GM19239 (cell line): ENCODE results near the gene LYPD5.

ENCODE experiments used
- DNase-seq: peaks from one replicate; pipeline ENCODE4 v3.0.0; 2011; ENCODE audit warnings: low spot score; ENCODE audit not compliant: insufficient read length
- FAIRE-seq: peaks from 2 replicates; lab custom pipeline; 2011; peaks lifted over from hg19 to GRCh38; lab: Jason Lieb, UNC

LYPD5 gene

GRCh38 chr19:43760941-43761340 lies 41.3 kb downstream of the LYPD5 start:
- no peak for FAIRE-seq
- no peak for DNase-seq

GRCh38 chr19:43759515-43759914 lies 42.7 kb downstream of the LYPD5 start:
- no peak for DNase-seq
- FAIRE-seq = peak; percentile 81

GRCh38 chr19:43755256-43755801 lies 46.9 kb downstream of the LYPD5 start:
- DNase-seq = no peak
- FAIRE-seq = peak; percentile 94

GRCh38 chr19:43754503-43755255 lies 47.6 kb downstream of the LYPD5 start, which contains the start of gene SMG9:
Gene SMG9 (minus strand): TSS chr19:43754962. CDS start chr19:43750741, 4,221 bp downstream.
- peak; percentile 93 for FAIRE-seq
- peak; percentile 58 for DNase-seq

DNA sequence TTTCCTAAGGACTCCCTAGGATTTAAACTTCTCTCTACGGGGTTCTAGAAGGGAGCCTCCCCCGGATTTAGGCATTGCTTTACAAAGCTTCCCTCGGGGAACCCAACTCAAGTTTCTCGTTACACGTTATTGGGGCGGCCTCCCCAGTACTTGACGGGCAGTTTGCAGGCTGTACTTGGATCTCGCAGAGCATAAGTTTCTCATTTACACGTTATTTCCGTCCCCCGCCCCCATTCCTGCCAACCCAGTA lies 48.1 kb downstream of the LYPD5 start:
- DNase-seq = no peak
- FAIRE-seq = no peak

DNA sequence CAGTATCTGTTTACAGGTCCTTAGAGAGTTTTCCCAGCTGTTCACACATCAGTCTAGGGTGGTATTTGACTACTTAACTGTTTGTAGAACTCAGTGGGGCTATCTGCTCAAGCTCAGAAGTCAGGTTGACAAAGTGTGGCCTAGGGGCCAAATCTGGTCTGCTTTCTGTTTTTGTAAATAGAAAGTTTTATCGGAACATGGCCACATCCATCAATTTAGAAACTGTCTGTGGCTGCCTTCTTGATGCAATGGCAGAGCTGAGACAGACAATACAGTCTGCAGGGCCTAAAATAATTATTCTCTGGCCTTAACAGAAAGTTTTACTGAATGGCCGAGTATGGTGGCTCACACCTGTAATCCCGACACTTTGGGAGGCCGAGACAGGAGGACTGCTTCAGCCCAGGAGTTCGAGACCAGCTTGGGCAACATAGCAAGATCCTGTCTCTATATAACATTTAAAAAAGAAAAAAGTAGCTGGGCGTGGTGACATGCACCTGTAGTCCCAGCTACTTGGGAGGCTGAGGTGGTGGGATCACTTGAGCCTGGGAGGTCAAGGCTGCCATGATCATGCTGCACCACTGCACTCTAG lies 49.9 kb downstream of the LYPD5 start:
- FAIRE-seq (peak; percentile 49), DNase-seq (no peak)

DNA sequence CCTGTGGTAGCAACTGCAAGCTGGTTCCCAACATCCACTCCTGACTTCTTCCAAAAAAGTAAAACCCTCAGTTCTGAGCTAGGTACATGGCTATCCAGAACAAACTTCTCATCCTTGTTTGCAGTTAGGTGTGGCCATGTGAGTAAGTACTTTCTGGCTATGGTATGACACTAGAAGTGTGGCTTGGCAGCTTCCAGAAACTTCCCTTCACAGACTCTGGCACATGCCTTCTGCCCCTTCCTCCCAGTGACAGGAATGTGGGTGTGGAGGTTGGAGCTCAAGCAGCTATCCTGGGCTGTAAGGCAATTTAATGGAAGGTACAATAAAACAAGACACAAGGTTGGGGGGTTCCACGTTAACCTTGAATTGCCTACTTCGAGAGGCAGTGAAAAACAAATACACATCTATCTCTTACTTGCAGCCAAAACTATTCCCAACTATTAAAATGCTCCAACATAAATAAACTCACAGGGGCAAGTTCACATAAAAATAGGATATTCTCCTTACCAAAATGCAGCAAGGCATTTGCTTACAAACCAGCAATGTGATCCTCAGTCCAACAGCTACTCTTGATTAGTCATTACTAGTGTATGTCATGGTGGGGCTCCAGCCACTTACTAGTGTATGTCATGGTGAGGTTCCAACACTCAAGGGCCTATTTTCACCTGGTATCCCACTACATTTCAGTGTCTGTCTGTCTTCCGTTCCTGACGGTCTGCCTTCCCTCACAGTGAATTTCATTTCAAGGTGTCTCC lies 50.6 kb downstream of the LYPD5 start:
- no peak for FAIRE-seq
- no peak for DNase-seq

- DNase-seq (no peak), FAIRE-seq (no peak)
Measured at GRCh38 chr19:43749898-43750297, 52.3 kb downstream of the LYPD5 start.

- DNase-seq = no peak
- no peak for FAIRE-seq
Measured at GRCh38 chr19:43749152-43749551, 53.1 kb downstream of the LYPD5 start.

DNA sequence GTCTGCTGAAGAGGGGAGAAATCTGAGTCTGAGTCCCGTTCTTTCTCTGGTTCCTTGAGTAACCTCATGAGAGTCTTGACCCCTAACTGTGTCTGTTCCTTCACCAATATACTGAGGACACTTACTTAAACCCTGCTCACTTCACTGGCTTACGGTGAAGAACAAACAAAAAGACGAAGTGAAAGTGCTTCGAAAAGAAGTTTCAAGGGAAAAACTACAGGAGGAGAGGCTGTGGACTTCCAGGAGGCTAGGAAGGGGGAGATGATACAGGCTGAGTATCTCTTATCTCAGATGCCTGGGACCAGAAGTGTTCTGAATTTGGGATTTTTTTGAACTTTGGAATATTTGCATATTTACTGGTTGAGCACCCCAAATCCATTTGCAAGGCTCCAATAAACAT lies 53.6 kb downstream of the LYPD5 start:
- DNase-seq = no peak
- no peak for FAIRE-seq

- no peak for FAIRE-seq
- DNase-seq = no peak
Measured at GRCh38 chr19:43748205-43748594, 54.0 kb downstream of the LYPD5 start.

DNA sequence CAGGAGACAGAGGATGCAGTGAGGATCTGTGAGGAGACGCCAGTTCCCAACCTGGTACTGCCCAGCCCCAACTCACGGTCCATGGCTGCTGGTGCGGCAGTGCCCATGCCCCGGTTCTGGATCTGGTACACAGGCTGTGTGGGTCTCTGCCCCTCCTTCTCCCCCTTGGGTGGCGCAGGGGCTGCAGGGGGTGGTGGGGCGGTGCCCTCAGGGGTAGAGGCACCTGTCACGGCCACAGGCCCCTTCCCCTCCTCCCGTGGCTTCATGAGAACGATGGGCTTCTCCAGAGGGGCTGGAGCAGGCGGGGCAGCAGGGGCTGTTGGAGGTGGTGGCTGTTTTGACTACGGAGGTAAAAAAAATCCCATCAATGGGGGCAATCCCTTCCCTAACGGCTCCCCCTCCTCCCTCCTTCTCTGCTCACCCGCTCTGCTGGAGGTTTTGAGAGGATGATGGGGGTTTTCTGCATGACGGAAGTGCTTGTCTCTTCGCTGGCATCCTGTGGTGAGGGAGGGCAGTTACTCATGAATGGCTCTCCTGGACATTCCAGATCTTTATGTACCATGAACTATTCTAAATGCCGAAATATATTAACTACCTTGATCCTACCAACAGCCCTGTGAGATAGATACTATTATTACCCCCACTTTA lies 54.6 kb downstream of the LYPD5 start:
- FAIRE-seq = peak; percentile 56

More for the DNA sequence above, 54.6 kb downstream of the LYPD5 start:
- no peak for DNase-seq
